Liver (tissue), 9 donors: ENCODE measurements around the gene DHCR7. TPM values are rescaled to one million over a fixed set of nuclear protein-coding genes. Genes with fewer than 3 reads are reported as not detected.

Source experiments
- DNase-seq: peaks from one replicate; pipeline ENCODE4 v3.0.0-alpha.2; 2017; ENCODE audit warnings: low spot score
- H3K27ac ChIP-seq, 2 donors: one replicate each; pipeline ENCODE4 v1.7.0; 2013; ENCODE audit warnings: inconsistent platforms in 2 of 2, low read length in 2 of 2, control low read depth in 1 of 2, low read depth in 1 of 2, mild to moderate bottlenecking in 1 of 2
- H3K27me3 ChIP-seq, 4 donors: one replicate each; pipeline versions ENCODE4 v1.6.1 to v1.7.0; 2013; ENCODE audit warnings: low read length in 3 of 4, inconsistent platforms in 1 of 4, mild to moderate bottlenecking in 1 of 4, moderate library complexity in 1 of 4; ENCODE audit not compliant: control insufficient read depth in 4 of 4, insufficient read depth in 4 of 4
- H3K36me3 ChIP-seq, 4 donors: one replicate each; pipeline versions ENCODE4 v1.6.1 to v1.7.0; 2013; ENCODE audit warnings: low read length in 3 of 4, mild to moderate bottlenecking in 3 of 4, low read depth in 1 of 4, moderate library complexity in 1 of 4; ENCODE audit not compliant: control insufficient read depth in 4 of 4, insufficient read depth in 3 of 4
- H3K4me1 ChIP-seq, 4 donors: one replicate each; pipeline versions ENCODE4 v1.6.1 to v1.7.0; 2013; ENCODE audit warnings: low read length in 3 of 4, mild to moderate bottlenecking in 3 of 4, moderate library complexity in 1 of 4; ENCODE audit not compliant: control insufficient read depth in 4 of 4, insufficient read depth in 4 of 4
- H3K4me3 ChIP-seq, 3 donors: one replicate each; pipeline versions ENCODE4 v1.6.1 to v1.7.0; 2013; ENCODE audit warnings: low read length in 3 of 3, control low read depth in 1 of 3, low read depth in 1 of 3, mild to moderate bottlenecking in 1 of 3
- H3K9ac ChIP-seq, 2 donors: one replicate each; pipeline ENCODE4 v1.7.0; 2013; ENCODE audit warnings: low read length in 2 of 2, mild to moderate bottlenecking in 2 of 2, moderate library complexity in 2 of 2, control low read depth in 1 of 2, low read depth in 1 of 2
- H3K9me3 ChIP-seq, 4 donors: one replicate each; pipeline versions ENCODE4 v1.6.1 to v1.7.0; 2013; ENCODE audit warnings: low read length in 3 of 4; ENCODE audit not compliant: control insufficient read depth in 4 of 4
- ATF3 ChIP-seq: IDR thresholded peaks from 2 replicates; pipeline ENCODE4 v1.6.1; 2016; ENCODE audit warnings: antibody characterized with exemption
- CTCF ChIP-seq: fragments of 150-350 bp; IDR thresholded peaks from 2 replicates; pipeline ENCODE4 v1.5.1; 2017; ENCODE audit warnings: improper control_type of control experiment, low read depth, low read length; ENCODE audit not compliant: missing input control
- EGR1 ChIP-seq, 2 donors: IDR thresholded peaks; 2 replicates each; pipeline ENCODE4 v1.6.1; 2016 to 2018; ENCODE audit warnings: antibody characterized with exemption in 2 of 2, low read depth in 2 of 2
- FOXA1 ChIP-seq: IDR thresholded peaks from 2 replicates; pipeline ENCODE4 v1.6.1; 2016; ENCODE audit warnings: antibody characterized with exemption
- FOXA2 ChIP-seq: IDR thresholded peaks from 2 replicates; pipeline ENCODE4 v1.6.1; 2016; ENCODE audit warnings: antibody characterized with exemption
- GABPA ChIP-seq, 2 donors: IDR thresholded peaks in 1 of 2; conservative IDR thresholded peaks in 1 of 2; 2 replicates each; pipeline ENCODE4 v1.6.1; 2016; ENCODE audit warnings: antibody characterized with exemption in 2 of 2, mild to moderate bottlenecking in 1 of 2, moderate library complexity in 1 of 2
- HNF4A ChIP-seq, 2 donors: conservative IDR thresholded peaks; 2 replicates each; pipeline ENCODE4 v1.6.1; 2016; ENCODE audit warnings: antibody characterized with exemption in 2 of 2, mild to moderate bottlenecking in 2 of 2
- HNF4G ChIP-seq: IDR thresholded peaks from 2 replicates; pipeline ENCODE4 v1.6.1; 2016; ENCODE audit warnings: antibody characterized with exemption
- JUND ChIP-seq, 2 donors: IDR thresholded peaks; 2 replicates each; pipeline ENCODE4 v1.6.1; 2016; ENCODE audit warnings: antibody characterized with exemption in 2 of 2
- MAX ChIP-seq: IDR thresholded peaks from 2 replicates; pipeline ENCODE4 v1.6.1; 2016; ENCODE audit warnings: antibody characterized with exemption
- NR2F2 ChIP-seq: IDR thresholded peaks from 2 replicates; pipeline ENCODE4 v1.6.1; 2016; ENCODE audit warnings: antibody characterized with exemption
- RAD21 ChIP-seq, 2 donors: IDR thresholded peaks; 2 replicates each; pipeline ENCODE4 v1.6.1; 2016; ENCODE audit warnings: antibody characterized with exemption in 2 of 2, mild to moderate bottlenecking in 2 of 2
- RXRA ChIP-seq, 2 donors: IDR thresholded peaks; 2 replicates each; pipeline ENCODE4 v1.6.1; 2017 to 2018; ENCODE audit warnings: antibody characterized with exemption in 2 of 2, mild to moderate bottlenecking in 1 of 2
- SP1 ChIP-seq: IDR thresholded peaks from 2 replicates; pipeline ENCODE4 v1.6.1; 2018; ENCODE audit warnings: antibody characterized with exemption, mild to moderate bottlenecking
- TAF1 ChIP-seq: conservative IDR thresholded peaks from 2 replicates; pipeline ENCODE4 v1.6.1; 2016; ENCODE audit warnings: antibody characterized with exemption, mild to moderate bottlenecking
- YY1 ChIP-seq: IDR thresholded peaks from 2 replicates; pipeline ENCODE4 v1.6.1; 2016; ENCODE audit warnings: antibody characterized with exemption, mild to moderate bottlenecking
- WGBS: extraction: QIAGEN DNeasy Blood & Tissue Kit; methylation state at CpG from one replicate; pipeline ENCODE4 v1.1.7; 2013; 5-methylcytosine and 5-hydroxymethylcytosine counted together
- polyA plus RNA-seq, 2 donors: library from polyadenylated mRNA; stranded (reverse) in 1 of 2; unstranded in 1 of 2; fragments of 200-250 nt in 1 of 2; fragments of >200 nt in 1 of 2; fragmentation: Nextera tagmentation in 1 of 2; extraction: Ambion mirVana in 1 of 2; gene quantifications; one replicate each; pipeline versions ENCODE4 v1.2.1 to v1.2.3, GENCODE V29; 2013 to 2015
- total RNA-seq, 2 donors: library from RNA; depleted of rRNA; stranded (reverse); fragments of >200 nt; gene quantifications; one replicate each; pipeline ENCODE4 v1.2.3, GENCODE V29; 2014
- TF ChIP-seq, protein P1 (sequence below): IDR thresholded peaks from 2 replicates; pipeline ENCODE4 v1.6.1; 2016; ENCODE audit warnings: antibody characterized with exemption, mild to moderate bottlenecking
- TF ChIP-seq, protein P2 (sequence below): IDR thresholded peaks from 2 replicates; pipeline ENCODE4 v1.6.1; 2016; ENCODE audit warnings: antibody characterized with exemption
- donor health status: healthy.
- donor health status: healthy.
- donor health status: healthy.
- donor health status: healthy.
- donor health status: healthy.

The DHCR7 gene
- total and polyA plus RNA-seq, 4 donors, result 56.9 to 224 (median 172) TPM

DNA sequence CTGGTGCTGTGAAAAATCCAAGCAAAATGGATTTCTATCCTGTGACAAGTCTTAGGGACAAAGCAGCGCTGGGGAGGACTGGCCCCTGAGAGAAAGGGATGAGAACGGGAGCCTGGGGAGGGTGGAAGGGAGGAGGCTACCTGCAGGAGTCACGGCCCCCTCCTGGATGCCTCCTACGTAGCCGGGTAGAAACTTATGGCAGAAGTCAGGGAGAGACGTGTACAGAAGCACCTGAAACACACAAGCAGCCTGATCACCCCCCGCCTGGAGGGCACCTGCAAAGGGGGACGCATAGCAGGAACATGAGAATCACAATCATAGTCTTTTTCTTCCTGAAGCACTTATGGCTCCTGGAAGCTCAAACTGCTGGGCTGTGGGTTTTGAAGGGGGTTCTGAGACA, 6.1 kb downstream of the DHCR7 start:
- TF ChIP-seq FOXA2 (no peak), NR2F2 (no peak), MAX (no peak), ATF3 (no peak), HNF4A (conservative IDR thresholded peaks at IDR 0.05) (no peak), CTCF (no peak), RAD21 (IDR thresholded peaks at IDR 0.05) (no peak), EGR1 (IDR thresholded peaks at IDR 0.05; ENCODE audit: low read depth in 2 of 2) (no peak), FOXA1 (no peak), HNF4G (no peak), GABPA (IDR thresholded peaks at IDR 0.05 in 1 of 2, conservative IDR thresholded peaks at IDR 0.05 in 1 of 2) (no peak), JUND (IDR thresholded peaks at IDR 0.05) (no peak), YY1 (no peak), SP1 (no peak), TAF1 (no peak), RXRA (IDR thresholded peaks at IDR 0.05) (no peak)
- TF ChIP-seq, protein P1, sequence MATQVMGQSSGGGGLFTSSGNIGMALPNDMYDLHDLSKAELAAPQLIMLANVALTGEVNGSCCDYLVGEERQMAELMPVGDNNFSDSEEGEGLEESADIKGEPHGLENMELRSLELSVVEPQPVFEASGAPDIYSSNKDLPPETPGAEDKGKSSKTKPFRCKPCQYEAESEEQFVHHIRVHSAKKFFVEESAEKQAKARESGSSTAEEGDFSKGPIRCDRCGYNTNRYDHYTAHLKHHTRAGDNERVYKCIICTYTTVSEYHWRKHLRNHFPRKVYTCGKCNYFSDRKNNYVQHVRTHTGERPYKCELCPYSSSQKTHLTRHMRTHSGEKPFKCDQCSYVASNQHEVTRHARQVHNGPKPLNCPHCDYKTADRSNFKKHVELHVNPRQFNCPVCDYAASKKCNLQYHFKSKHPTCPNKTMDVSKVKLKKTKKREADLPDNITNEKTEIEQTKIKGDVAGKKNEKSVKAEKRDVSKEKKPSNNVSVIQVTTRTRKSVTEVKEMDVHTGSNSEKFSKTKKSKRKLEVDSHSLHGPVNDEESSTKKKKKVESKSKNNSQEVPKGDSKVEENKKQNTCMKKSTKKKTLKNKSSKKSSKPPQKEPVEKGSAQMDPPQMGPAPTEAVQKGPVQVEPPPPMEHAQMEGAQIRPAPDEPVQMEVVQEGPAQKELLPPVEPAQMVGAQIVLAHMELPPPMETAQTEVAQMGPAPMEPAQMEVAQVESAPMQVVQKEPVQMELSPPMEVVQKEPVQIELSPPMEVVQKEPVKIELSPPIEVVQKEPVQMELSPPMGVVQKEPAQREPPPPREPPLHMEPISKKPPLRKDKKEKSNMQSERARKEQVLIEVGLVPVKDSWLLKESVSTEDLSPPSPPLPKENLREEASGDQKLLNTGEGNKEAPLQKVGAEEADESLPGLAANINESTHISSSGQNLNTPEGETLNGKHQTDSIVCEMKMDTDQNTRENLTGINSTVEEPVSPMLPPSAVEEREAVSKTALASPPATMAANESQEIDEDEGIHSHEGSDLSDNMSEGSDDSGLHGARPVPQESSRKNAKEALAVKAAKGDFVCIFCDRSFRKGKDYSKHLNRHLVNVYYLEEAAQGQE, result no peak
- TF ChIP-seq, protein P2, sequence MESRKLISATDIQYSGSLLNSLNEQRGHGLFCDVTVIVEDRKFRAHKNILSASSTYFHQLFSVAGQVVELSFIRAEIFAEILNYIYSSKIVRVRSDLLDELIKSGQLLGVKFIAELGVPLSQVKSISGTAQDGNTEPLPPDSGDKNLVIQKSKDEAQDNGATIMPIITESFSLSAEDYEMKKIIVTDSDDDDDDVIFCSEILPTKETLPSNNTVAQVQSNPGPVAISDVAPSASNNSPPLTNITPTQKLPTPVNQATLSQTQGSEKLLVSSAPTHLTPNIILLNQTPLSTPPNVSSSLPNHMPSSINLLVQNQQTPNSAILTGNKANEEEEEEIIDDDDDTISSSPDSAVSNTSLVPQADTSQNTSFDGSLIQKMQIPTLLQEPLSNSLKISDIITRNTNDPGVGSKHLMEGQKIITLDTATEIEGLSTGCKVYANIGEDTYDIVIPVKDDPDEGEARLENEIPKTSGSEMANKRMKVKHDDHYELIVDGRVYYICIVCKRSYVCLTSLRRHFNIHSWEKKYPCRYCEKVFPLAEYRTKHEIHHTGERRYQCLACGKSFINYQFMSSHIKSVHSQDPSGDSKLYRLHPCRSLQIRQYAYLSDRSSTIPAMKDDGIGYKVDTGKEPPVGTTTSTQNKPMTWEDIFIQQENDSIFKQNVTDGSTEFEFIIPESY, result no peak
- H3K27ac ChIP-seq, result no peak overlapping the region
- peaks cover 0 to 10% (median 7%) of the 10 kb centered on the region in 4 donors for H3K4me1 ChIP-seq
- no peak overlapping the region for H3K4me3 ChIP-seq
- peaks cover 40 to 75% (median 53%) of the 10 kb centered on the region in 4 donors for H3K36me3 ChIP-seq
- WGBS, result 94% methylated on average over 8 of the region's 8 CpGs
- no peak for DNase-seq
- H3K9me3 ChIP-seq, result no peaks in the 10 kb centered on the region
- no peak overlapping the region for H3K9ac ChIP-seq
- H3K27me3 ChIP-seq, result no peaks in the 10 kb centered on the region
